Progenitor cell of endocrine pancreas (in vitro differentiated cells): ENCODE data around the gene C3orf85. TPM values are rescaled to one million over a fixed set of nuclear protein-coding genes. Genes with fewer than 3 reads are reported as not detected.

Experiments
- DNase-seq: peaks from one replicate; pipeline ENCODE4 v3.0.0; 2021; ENCODE audit warnings: low spot score; ENCODE audit not compliant: unreplicated experiment
- H3K27ac Mint-ChIP-seq: 2 replicates; pipeline ENCODE4 v1.8.0; 2021; ENCODE audit warnings: mild to moderate bottlenecking, moderate library complexity, mixed read lengths
- H3K27me3 Mint-ChIP-seq: 2 replicates; pipeline ENCODE4 v1.8.0; 2021; ENCODE audit warnings: mixed read lengths
- H3K36me3 Mint-ChIP-seq: 2 replicates; pipeline ENCODE4 v1.8.0; 2022; ENCODE audit warnings: mixed read lengths; ENCODE audit not compliant: insufficient read depth
- H3K4me1 Mint-ChIP-seq: 2 replicates; pipeline ENCODE4 v1.8.0; 2021; ENCODE audit warnings: low read depth, mixed read lengths
- H3K4me3 Mint-ChIP-seq: 2 replicates; pipeline ENCODE4 v1.8.0; 2021; ENCODE audit warnings: low read depth, mild to moderate bottlenecking, moderate library complexity, mixed read lengths
- H3K9me3 Mint-ChIP-seq: 2 replicates; pipeline ENCODE4 v1.8.0; 2021; ENCODE audit warnings: low read depth, mixed read lengths
- CTCF ChIP-seq: fragments of 200-600 bp; sonication (generic); IDR thresholded peaks from one replicate; pipeline ENCODE4 v1.5.0; 2021; ENCODE audit warnings: antibody characterized with exemption, mild to moderate bottlenecking; ENCODE audit not compliant: unreplicated experiment
- total RNA-seq: library from RNA; stranded (reverse); gene quantifications from 2 replicates; pipeline ENCODE4 v1.2.1, GENCODE V29; 2021

Gene C3orf85
- total RNA-seq, 1 donor from 2014 or later, result not detected

- TF ChIP-seq CTCF, result peak; percentile 58
- no peak overlapping the region for H3K4me3 Mint-ChIP-seq
- H3K4me1 Mint-ChIP-seq, result no peaks in the 10 kb centered on the region
- H3K27ac Mint-ChIP-seq, result no peak overlapping the region
- H3K27me3 Mint-ChIP-seq, result no peaks in the 10 kb centered on the region
- no peak for DNase-seq
- no peaks in the 10 kb centered on the region for H3K9me3 Mint-ChIP-seq
- no peaks in the 10 kb centered on the region for H3K36me3 Mint-ChIP-seq
Observed at GRCh38 chr3:109098079-109098644, 38.4 kb upstream of the C3orf85 start.

- no peaks in the 10 kb centered on the region for H3K4me1 Mint-ChIP-seq
Observed at GRCh38 chr3:109109574-109109973, 26.9 kb upstream of the C3orf85 start.

DNA sequence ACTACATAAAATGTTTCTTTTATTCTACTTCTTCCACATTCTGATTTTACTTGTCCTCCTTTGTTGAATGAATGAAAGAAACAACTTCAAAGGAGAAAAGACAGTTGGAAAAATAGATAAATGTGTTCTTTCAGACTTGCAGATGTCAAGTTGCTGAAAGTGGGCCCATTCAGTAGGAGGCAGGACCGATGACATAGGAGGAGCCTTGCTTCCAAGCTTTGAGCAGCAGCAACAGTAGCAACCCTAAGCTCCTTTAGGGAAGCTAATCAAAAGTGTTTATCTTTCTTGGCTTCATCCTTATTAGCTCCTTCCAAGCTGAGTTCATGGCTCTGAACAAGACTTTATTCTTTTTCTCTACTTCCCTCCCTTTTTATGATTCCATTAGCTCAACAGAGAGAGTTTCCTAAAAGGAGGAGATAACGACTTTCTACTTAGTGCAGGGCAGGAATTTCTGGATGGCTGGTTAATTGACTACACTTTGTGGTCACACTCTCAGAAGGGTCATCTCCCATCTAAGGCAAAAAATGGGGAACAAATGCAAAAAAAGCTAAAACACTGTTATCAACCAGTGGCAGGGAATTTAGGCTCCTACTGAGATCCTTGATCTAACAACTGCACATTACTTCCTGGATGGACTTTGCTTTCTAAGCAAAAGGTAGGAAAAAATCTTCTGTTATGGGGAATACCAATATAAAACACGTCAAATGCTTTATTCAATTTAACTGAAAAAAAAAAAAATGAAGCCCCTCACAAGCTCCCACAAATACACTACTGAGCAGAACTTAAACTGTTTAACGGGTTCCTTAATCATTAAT is 23.4 kb upstream of the C3orf85 start:
- TF ChIP-seq CTCF, result no peak
- no peaks in the 10 kb centered on the region for H3K9me3 Mint-ChIP-seq

More at GRCh38 chr3:109109574-109109973, 26.9 kb upstream of the C3orf85 start:
- Mint-ChIP-seq H3K27ac (no peak overlapping the region), H3K27me3 (no peaks in the 10 kb centered on the region), H3K36me3 (no peaks in the 10 kb centered on the region), H3K4me3 (no peak overlapping the region), H3K9me3 (no peaks in the 10 kb centered on the region)
- no peak for TF ChIP-seq CTCF
- DNase-seq, result no peak

DNA sequence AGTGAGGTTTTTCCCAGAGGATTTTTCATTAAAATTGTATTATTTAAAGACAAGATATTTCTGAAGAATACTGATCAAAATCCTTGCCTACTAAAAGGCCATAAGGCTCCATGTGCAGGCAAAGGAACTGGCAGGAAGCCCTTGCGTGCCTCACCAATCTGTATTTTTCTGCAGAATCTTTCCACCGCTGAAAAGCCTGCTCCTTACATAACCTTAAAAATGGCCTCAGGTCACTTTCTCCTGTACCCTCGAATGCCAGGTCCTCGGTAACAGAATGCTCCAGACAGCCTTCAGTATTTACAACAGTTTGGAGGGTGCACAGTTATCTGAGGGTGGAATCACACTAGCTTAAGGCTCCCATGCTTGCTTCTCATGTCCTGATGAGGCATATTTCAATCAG is 21.8 kb upstream of the C3orf85 start:
- peaks cover 2% of the 10 kb centered on the region for H3K4me1 Mint-ChIP-seq
- no peaks in the 10 kb centered on the region for H3K9me3 Mint-ChIP-seq
- H3K27me3 Mint-ChIP-seq, result no peaks in the 10 kb centered on the region
- H3K27ac Mint-ChIP-seq, result no peak overlapping the region
- no peak for DNase-seq
- no peak overlapping the region for H3K4me3 Mint-ChIP-seq
- TF ChIP-seq CTCF, result no peak
- H3K36me3 Mint-ChIP-seq, result no peaks in the 10 kb centered on the region

More for the DNA sequence above, 23.4 kb upstream of the C3orf85 start:
- Mint-ChIP-seq H3K27me3 (no peaks in the 10 kb centered on the region), H3K27ac (no peak overlapping the region), H3K4me1 (peaks cover 2% of the 10 kb centered on the region), H3K4me3 (no peak overlapping the region), H3K36me3 (no peaks in the 10 kb centered on the region)
- no peak for DNase-seq

DNA sequence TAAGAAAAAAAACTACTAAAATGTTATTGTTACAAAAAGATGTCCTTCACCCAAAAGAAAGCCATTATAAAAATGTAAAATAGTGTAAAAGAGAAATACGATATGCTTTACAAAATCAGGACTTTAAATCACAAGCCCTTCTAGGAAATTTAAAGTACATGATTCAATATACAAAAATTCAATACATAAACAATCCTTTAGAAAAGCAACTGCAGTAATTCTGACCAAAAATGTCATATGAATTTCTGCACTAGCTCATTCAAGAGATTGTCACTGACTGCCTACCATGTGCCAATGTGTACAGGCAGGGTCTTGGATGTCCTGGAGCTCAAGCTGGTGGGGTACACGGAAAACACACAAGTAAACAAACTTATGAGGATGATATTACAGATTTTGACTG is 21.1 kb upstream of the C3orf85 start:
- H3K9me3 Mint-ChIP-seq, result no peaks in the 10 kb centered on the region
- no peak overlapping the region for H3K4me3 Mint-ChIP-seq
- no peak overlapping the region for H3K27ac Mint-ChIP-seq
- H3K27me3 Mint-ChIP-seq, result no peaks in the 10 kb centered on the region
- no peak for TF ChIP-seq CTCF
- no peak for DNase-seq
- no peaks in the 10 kb centered on the region for H3K36me3 Mint-ChIP-seq
- peaks cover 2% of the 10 kb centered on the region for H3K4me1 Mint-ChIP-seq
